Thoracic aorta (tissue), 2 donors: ENCODE measurements around the gene PMPCB. TPM values are rescaled to one million over a fixed set of nuclear protein-coding genes. Genes with fewer than 3 reads are reported as not detected.
"Not testable (repeated sequence)": the region's sequence is repeated elsewhere in the genome, so short reads cannot be mapped to it uniquely, and the experiment has no call there.

ENCODE experiments used
- ATAC-seq: fragments of 150-250 bp; one replicate; pipeline ENCODE4 v1.8.0; 2017; ENCODE audit warnings: low read depth; ENCODE audit not compliant: insufficient number of reproducible peaks, low FRiP score
- DNase-seq: peaks from one replicate; pipeline ENCODE4 v3.0.0-alpha.2; 2020; ENCODE audit warnings: low spot score
- H3K27ac ChIP-seq, 2 donors: fragments of 200-600 bp; sonication (generic); 1 replicate in 1 of 2; 2 replicates in 1 of 2; pipeline ENCODE4 v1.5.1; 2016; ENCODE audit warnings: mild to moderate bottlenecking in 2 of 2, moderate library complexity in 2 of 2
- H3K27me3 ChIP-seq: fragments of 200-600 bp; sonication (generic); replicated peaks from 2 replicates; pipeline ENCODE4 v1.6.0; 2016; ENCODE audit warnings: mild to moderate bottlenecking; ENCODE audit not compliant: insufficient read depth
- H3K36me3 ChIP-seq: fragments of 200-600 bp; sonication (generic); one replicate; pipeline ENCODE4 v1.5.1; 2016
- H3K4me1 ChIP-seq, 2 donors: fragments of 200-600 bp; sonication (generic); 1 replicate in 1 of 2; 2 replicates in 1 of 2; pipeline versions ENCODE4 v1.5.1 to v1.6.0; 2016; ENCODE audit warnings: low read depth in 2 of 2, mild to moderate bottlenecking in 1 of 2; ENCODE audit not compliant: control insufficient read depth in 1 of 2
- H3K4me3 ChIP-seq: fragments of 200-600 bp; sonication (generic); 2 replicates; pipeline ENCODE4 v1.5.1; 2016; ENCODE audit warnings: mild to moderate bottlenecking
- H3K9me3 ChIP-seq: fragments of 200-600 bp; sonication (generic); 2 replicates; pipeline ENCODE4 v1.5.1; 2016
- CTCF ChIP-seq: fragments of 200-600 bp; sonication (generic); IDR thresholded peaks from one replicate; pipeline ENCODE4 v1.5.1; 2019; ENCODE audit warnings: antibody characterized with exemption
- total RNA-seq, 2 donors: library from RNA; depleted of rRNA; stranded (reverse); fragments of >200 nt; gene quantifications; one replicate each; pipeline versions ENCODE4 v1.1.0 to v1.2.3, GENCODE V29; 2016

Gene PMPCB
- total RNA-seq, 2 donors from 2014 or later: 37.8 to 42.0 TPM

- H3K27me3 ChIP-seq, H3K4me3 ChIP-seq, H3K9me3 ChIP-seq, ATAC-seq, H3K4me1 ChIP-seq, H3K27ac ChIP-seq, DNase-seq, H3K36me3 ChIP-seq: not testable (repeated sequence)
These were observed 14.3 kb upstream of the PMPCB start for GRCh38 chr7:103282802-103283427.

- Histone ChIP-seq H3K4me3 (no peak overlapping the region), H3K36me3 (no peaks in the 10 kb centered on the region), H3K9me3 (no peaks in the 10 kb centered on the region), H3K4me1 (peaks cover 0 to 7% of the 10 kb centered on the region in 2 donors), H3K27ac (no peak overlapping the region), H3K27me3 (peaks cover 4% of the 10 kb centered on the region)
- TF ChIP-seq CTCF: no peak
- no peak for ATAC-seq
- no peak for DNase-seq
These were observed 5.1 kb upstream of the PMPCB start for GRCh38 chr7:103292122-103292521.

- Histone ChIP-seq H3K9me3 (no peaks in the 10 kb centered on the region), H3K27ac (no peak overlapping the region), H3K36me3 (no peaks in the 10 kb centered on the region), H3K4me1 (peaks cover 6 to 14% of the 10 kb centered on the region in 2 donors), H3K4me3 (no peak overlapping the region), H3K27me3 (peaks cover 4% of the 10 kb centered on the region)
- TF ChIP-seq CTCF: no peak
- ATAC-seq (no peak), DNase-seq (no peak)
These were observed 3.7 kb upstream of the PMPCB start for GRCh38 chr7:103293526-103293925.

GRCh38 chr7:103297837-103298179 lies 573 bp downstream of the PMPCB start:
- H3K9me3 ChIP-seq: no peaks in the 10 kb centered on the region
- no peak for TF ChIP-seq CTCF
- peak overlapping the region; percentile 75 to 84 for H3K27ac ChIP-seq
- peaks cover 12 to 24% of the 10 kb centered on the region in 2 donors for H3K4me1 ChIP-seq
- H3K4me3 ChIP-seq: peak overlapping the region; percentile 84
- ATAC-seq: no peak
- peaks cover 4% of the 10 kb centered on the region for H3K27me3 ChIP-seq
- peaks cover 26% of the 10 kb centered on the region for H3K36me3 ChIP-seq
- DNase-seq: no peak

- peaks cover 30% of the 10 kb centered on the region for H3K36me3 ChIP-seq
- H3K4me1 ChIP-seq: peaks cover 12 to 28% of the 10 kb centered on the region in 2 donors
- H3K27me3 ChIP-seq: no peaks in the 10 kb centered on the region
- no peak for TF ChIP-seq CTCF
- DNase-seq (no peak), ATAC-seq (no peak)
- no peak overlapping the region for H3K27ac ChIP-seq
- no peaks in the 10 kb centered on the region for H3K9me3 ChIP-seq
- H3K4me3 ChIP-seq: no peak overlapping the region
These were observed 2.4 kb downstream of the PMPCB start for GRCh38 chr7:103299660-103300059.

GRCh38 chr7:103301441-103301840 lies 4.2 kb downstream of the PMPCB start:
- H3K27me3 ChIP-seq: no peaks in the 10 kb centered on the region
- DNase-seq: no peak
- H3K4me1 ChIP-seq: peaks cover 12 to 26% of the 10 kb centered on the region in 2 donors
- ATAC-seq: no peak
- H3K27ac ChIP-seq: no peak overlapping the region
- H3K9me3 ChIP-seq: no peaks in the 10 kb centered on the region
- H3K4me3 ChIP-seq: no peak overlapping the region
- H3K36me3 ChIP-seq: peaks cover 35% of the 10 kb centered on the region
- TF ChIP-seq CTCF: no peak
